H1 (cell line): ENCODE results near the gene VGLL3. TPM values are rescaled to one million over a fixed set of nuclear protein-coding genes. Genes with fewer than 3 reads are reported as not detected.

ENCODE experiments used
- CTCF ChIA-PET: fragments of 300-600 bp; sonication (Branson Sonifier 250); formaldehyde crosslinking; loops from one replicate; lab custom pipeline; 2021; ENCODE audit not compliant: partially characterized antibody; lab: Charles Lee
- POLR2A ChIA-PET: fragments of 300-600 bp; sonication (Branson Sonifier 250); formaldehyde crosslinking; loops from one replicate; lab custom pipeline; 2021; ENCODE audit warnings: inconsistent platforms; ENCODE audit not compliant: partially characterized antibody; lab: Charles Lee
- DNase-seq, 2 experiments: peaks; one replicate each; pipeline versions ENCODE4 v3.0.0 to v3.0.0-alpha.2; 2010 to 2022; ENCODE audit warnings: low spot score in 2 of 2, low read depth in 1 of 2, mixed read lengths in 1 of 2
- FAIRE-seq: peaks from 2 replicates; lab custom pipeline; 2011; peaks lifted over from hg19 to GRCh38; lab: Jason Lieb, UNC
- H2AFZ ChIP-seq: 2 replicates; pipeline ENCODE4 v1.8.1; 2012; ENCODE audit warnings: low read length, inconsistent platforms
- H2AK5ac ChIP-seq: 2 replicates; pipeline ENCODE4 v1.6.1; 2013; ENCODE audit warnings: low read depth, low read length
- H2BK120ac ChIP-seq: replicated peaks from 2 replicates; pipeline ENCODE3; 2013; ENCODE audit warnings: low read depth, low read length, inconsistent platforms
- H2BK12ac ChIP-seq: 2 replicates; pipeline ENCODE4 v1.6.1; 2013; ENCODE audit warnings: low read depth, low read length
- H2BK15ac ChIP-seq: 2 replicates; pipeline ENCODE4 v1.6.1; 2013; ENCODE audit warnings: low read length
- H2BK20ac ChIP-seq: 2 replicates; pipeline ENCODE4 v1.6.1; 2013; ENCODE audit warnings: low read length
- H2BK5ac ChIP-seq: 2 replicates; pipeline ENCODE4 v1.6.1; 2013; ENCODE audit warnings: low read depth, low read length
- H3K14ac ChIP-seq: 2 replicates; pipeline ENCODE4 v1.6.1; 2013; ENCODE audit warnings: inconsistent platforms; ENCODE audit not compliant: insufficient read length
- H3K18ac ChIP-seq: 2 replicates; pipeline ENCODE4 v1.6.1; 2013; ENCODE audit warnings: low read length; ENCODE audit errors: extremely low read depth
- H3K23ac ChIP-seq: 2 replicates; pipeline ENCODE4 v1.6.1; 2013; ENCODE audit warnings: inconsistent platforms; ENCODE audit not compliant: insufficient read length
- H3K23me2 ChIP-seq: 2 replicates; pipeline ENCODE4 v1.6.1; 2013; ENCODE audit warnings: low read depth, low read length
- H3K27ac ChIP-seq: 2 replicates; pipeline ENCODE4 v1.6.1; 2011; ENCODE audit warnings: low read depth, low read length, inconsistent platforms
- H3K27me3 ChIP-seq, 4 experiments: replicated peaks in 1 of 4; 1 replicate in 1 of 4; 2 replicates in 3 of 4; pipeline versions ENCODE4 v1.6.1 to v1.8.1; 2011 to 2013; ENCODE audit warnings: low read length in 3 of 4, mild to moderate bottlenecking in 3 of 4, inconsistent platforms in 2 of 4, mixed read lengths in 2 of 4, moderate library complexity in 1 of 4; ENCODE audit not compliant: control insufficient read depth in 3 of 4, insufficient read depth in 3 of 4; ENCODE audit errors: extremely low read depth in 1 of 4
- H3K36me3 ChIP-seq, 4 experiments: 2 replicates each; pipeline versions ENCODE4 v1.6.1 to v1.8.1; 2011 to 2013; ENCODE audit warnings: mild to moderate bottlenecking in 4 of 4, low read length in 3 of 4, moderate library complexity in 2 of 4, control low read depth in 1 of 4, inconsistent platforms in 1 of 4; ENCODE audit not compliant: insufficient read depth in 4 of 4, control insufficient read depth in 2 of 4
- H3K4ac ChIP-seq: replicated peaks from 2 replicates; pipeline ENCODE3; 2013; ENCODE audit warnings: low read length, low read depth, mixed read lengths, inconsistent platforms; ENCODE audit not compliant: insufficient read length
- H3K4me1 ChIP-seq, 4 experiments: replicated peaks in 1 of 4; 1 replicate in 1 of 4; 2 replicates in 3 of 4; pipeline versions ENCODE4 v1.6.1 to v1.8.1; 2011 to 2013; ENCODE audit warnings: low read length in 3 of 4, inconsistent platforms in 2 of 4, mixed read lengths in 1 of 4; ENCODE audit not compliant: insufficient read depth in 4 of 4, control insufficient read depth in 3 of 4
- H3K4me2 ChIP-seq, 2 experiments: 2 replicates each; pipeline versions ENCODE4 v1.6.1 to v1.8.1; 2011 to 2013; ENCODE audit warnings: low read depth in 2 of 2, low read length in 2 of 2, control low read depth in 1 of 2, inconsistent platforms in 1 of 2, mild to moderate bottlenecking in 1 of 2; ENCODE audit not compliant: insufficient read depth in 1 of 2
- H3K4me3 ChIP-seq, 4 experiments: fragments of 200-600, 300-600 bp in 1 of 4; sonication (generic), shearing (Covaris generic), sonication (Bioruptor Twin) in 1 of 4; 2 replicates each; pipeline versions ENCODE4 v1.5.1 to v1.8.1; 2011 to 2016; ENCODE audit warnings: low read length in 4 of 4, low read depth in 3 of 4, control low read depth in 2 of 4, inconsistent platforms in 2 of 4, mild to moderate bottlenecking in 2 of 4, mixed read lengths in 1 of 4, moderate library complexity in 1 of 4; ENCODE audit not compliant: insufficient read depth in 2 of 4; ENCODE audit errors: extremely low read depth in 1 of 4
- H3K56ac ChIP-seq: replicated peaks from 2 replicates; pipeline ENCODE3; 2013; ENCODE audit warnings: low read depth, mild to moderate bottlenecking, mixed read lengths, low read length, inconsistent platforms; ENCODE audit not compliant: insufficient read length
- H3K79me1 ChIP-seq: 2 replicates; pipeline ENCODE4 v1.6.1; 2013; ENCODE audit warnings: low read depth, low read length, control low read depth
- H3K79me2 ChIP-seq, 2 experiments: 2 replicates each; pipeline versions ENCODE4 v1.6.1 to v1.8.1; 2012 to 2013; ENCODE audit warnings: low read length in 2 of 2, mild to moderate bottlenecking in 2 of 2, inconsistent platforms in 1 of 2; ENCODE audit not compliant: insufficient read depth in 2 of 2, control insufficient read depth in 1 of 2
- H3K9ac ChIP-seq, 4 experiments: replicated peaks in 1 of 4; 1 replicate in 1 of 4; 2 replicates in 3 of 4; pipeline versions ENCODE4 v1.6.1 to v1.8.1; 2011 to 2013; ENCODE audit warnings: low read depth in 3 of 4, low read length in 3 of 4, control low read depth in 2 of 4, mild to moderate bottlenecking in 2 of 4, moderate library complexity in 2 of 4, inconsistent platforms in 1 of 4; ENCODE audit errors: extremely low read depth in 1 of 4
- H3K9me3 ChIP-seq, 2 experiments: 2 replicates each; pipeline versions ENCODE4 v1.6.1 to v1.8.1; 2012 to 2013; ENCODE audit warnings: mild to moderate bottlenecking in 2 of 2, moderate library complexity in 2 of 2, control low read depth in 1 of 2, inconsistent platforms in 1 of 2, low read depth in 1 of 2, low read length in 1 of 2, mixed read lengths in 1 of 2; ENCODE audit not compliant: insufficient read depth in 2 of 2
- H4K20me1 ChIP-seq, 2 experiments: replicated peaks in 1 of 2; 2 replicates each; pipeline versions ENCODE3 to v1.8.1; 2011 to 2013; ENCODE audit warnings: inconsistent platforms in 2 of 2, low read length in 2 of 2, mild to moderate bottlenecking in 1 of 2; ENCODE audit not compliant: insufficient read depth in 2 of 2, control insufficient read depth in 1 of 2
- H4K5ac ChIP-seq: 2 replicates; pipeline ENCODE4 v1.6.1; 2013; ENCODE audit warnings: low read length, low read depth, mixed read lengths, inconsistent platforms; ENCODE audit not compliant: insufficient read length
- H4K8ac ChIP-seq: 2 replicates; pipeline ENCODE4 v1.8.0; 2013; ENCODE audit warnings: mild to moderate bottlenecking, moderate library complexity, low read length, inconsistent platforms; ENCODE audit not compliant: insufficient read depth; ENCODE audit errors: extremely low read depth
- H4K91ac ChIP-seq: replicated peaks from 2 replicates; pipeline ENCODE3; 2013; ENCODE audit warnings: low read length, mixed read lengths, inconsistent platforms; ENCODE audit not compliant: insufficient read length
- BRCA1 ChIP-seq: IDR thresholded peaks from 2 replicates; pipeline ENCODE4 v1.6.1; 2012; ENCODE audit warnings: low read depth, low read length, improper control_type of control experiment
- CEBPB ChIP-seq: IDR thresholded peaks from 2 replicates; pipeline ENCODE4 v1.6.1; 2012; ENCODE audit warnings: low read depth, low read length
- CHD2 ChIP-seq: IDR thresholded peaks from 2 replicates; pipeline ENCODE4 v1.6.1; 2012; ENCODE audit warnings: low read length, improper control_type of control experiment
- RNF2 ChIP-seq: fragments of 200-900, 300-1000 bp; sonication (generic); IDR thresholded peaks from 2 replicates; pipeline ENCODE4 v1.7.1; 2016; ENCODE audit warnings: borderline replicate concordance, low read depth, mild to moderate bottlenecking, antibody characterized with exemption, low read length; ENCODE audit not compliant: poor library complexity, severe bottlenecking; ENCODE audit errors: missing control alignments
- TEAD4 ChIP-seq: IDR thresholded peaks from 2 replicates; pipeline ENCODE4 v1.6.1; 2012; ENCODE audit warnings: low read depth, low read length, inconsistent platforms, mixed read lengths
- WGBS, 2 experiments: shearing (Covaris generic) in 1 of 2; methylation state at CpG; one replicate each; pipeline versions ENCODE4 v1.1.6 to v1.1.7; 2013 to 2015; ENCODE audit warnings: low lambda C conversion rate in 2 of 2, mixed read lengths in 2 of 2, inconsistent platforms in 1 of 2, low coverage in 1 of 2, missing lambda C conversion rate in 1 of 2; ENCODE audit not compliant: insufficient replicate concordance in 2 of 2, insufficient coverage in 1 of 2, insufficient read length in 1 of 2; ENCODE audit errors: extremely low coverage in 1 of 2, missing lambda C conversion rate in 1 of 2; 5-methylcytosine and 5-hydroxymethylcytosine counted together
- polyA plus RNA-seq, 7 experiments: library from polyadenylated mRNA; depleted of rRNA in 3 of 7; stranded (reverse) in 5 of 7; unstranded in 2 of 7; fragments of >200 nt in 5 of 7; fragments of 200-250 nt in 2 of 7; gene quantifications; 1 replicate in 5 of 7; 2 replicates in 1 of 7; 4 replicates in 1 of 7; pipeline versions ENCODE4 v1.2.1 to v1.2.3, GENCODE V29; 2011 to 2013; ENCODE audit warnings: missing spikeins in 2 of 7, mixed read lengths in 2 of 7
- total RNA-seq: library from RNA; stranded (reverse); fragmentation: NEBNext Ultra II Directional; extraction: Animal tissue kit (Norgen Biotek cat#: 25700); gene quantifications from 2 replicates; pipeline ENCODE4 v1.2.1, GENCODE V29; 2021

The VGLL3 gene
- total and polyA plus RNA-seq, 2 of the 8 experiments (the other 6 are each of a cell fraction or from before 2014, with no cell fraction given): 13.4 to 24.2 TPM

DNA sequence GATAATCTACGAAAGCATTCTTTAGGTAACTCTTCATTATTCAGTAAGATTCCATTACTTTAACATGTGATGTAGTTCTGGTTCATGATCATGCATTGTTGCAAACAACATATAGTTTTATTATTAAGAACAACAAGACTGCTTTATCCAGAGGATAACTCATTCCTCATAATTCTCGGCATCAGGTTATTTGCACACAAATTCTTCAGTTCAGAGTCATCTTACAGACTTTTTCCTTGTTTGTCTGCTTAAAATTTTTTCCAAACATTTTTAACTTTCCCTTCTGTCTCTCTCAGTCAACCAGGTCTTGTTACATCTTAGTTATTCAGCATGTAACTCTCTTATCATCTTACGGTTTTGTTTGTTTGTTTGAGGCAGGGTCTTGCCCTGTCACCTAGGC, 60.1 kb downstream of the VGLL3 start:
- Histone ChIP-seq H3K36me3 (no peaks in the 10 kb centered on the region), H3K9ac (no peak overlapping the region), H4K8ac (no peak overlapping the region), H2BK12ac (no peak overlapping the region), H3K79me2 (no peaks in the 10 kb centered on the region), H2AFZ (no peak overlapping the region), H4K91ac (no peak overlapping the region), H3K4ac (no peak overlapping the region), H2BK15ac (no peak overlapping the region), H3K4me1 (peaks cover 0 to 3% (median 0%) of the 10 kb centered on the region in 4 experiments; a peak in 1 of 7 replicates), H2BK20ac (no peak overlapping the region), H3K79me1 (no peaks in the 10 kb centered on the region), H3K23me2 (no peaks in the 10 kb centered on the region), H3K4me2 (no peak overlapping the region), H3K56ac (no peak overlapping the region), H4K20me1 (no peaks in the 10 kb centered on the region), H3K18ac (no peak overlapping the region), H2BK120ac (no peak overlapping the region), H3K14ac (no peak overlapping the region), H2AK5ac (no peak overlapping the region), H2BK5ac (no peak overlapping the region), H3K27me3 (no peaks in the 10 kb centered on the region), H3K23ac (no peak overlapping the region), H3K4me3 (no peak overlapping the region), H4K5ac (no peak overlapping the region), H3K27ac (no peak overlapping the region), H3K9me3 (no peaks in the 10 kb centered on the region)
- FAIRE-seq (no peak), DNase-seq (no peak)
- ChIA-PET POLR2A (no interaction called here), CTCF (no interaction called here)
- TF ChIP-seq CHD2 (no peak), CEBPB (no peak), RNF2 (no peak), BRCA1 (no peak), TEAD4 (no peak)
- WGBS, 2 experiments: 96% methylated on average over 3 of the region's 3 CpGs; no CpG with 5 or more reads in 1 of the 2 experiments
